GM18870 (cell line): Measurements from ENCODE around the gene EPHB2.

Source experiments
- ATAC-seq: cut with Tn5 transposase; IDR thresholded peaks from one replicate; pipeline ENCODE4 v1.9.1; 2021; ENCODE audit warnings: moderate library complexity; ENCODE audit not compliant: unreplicated experiment

The EPHB2 gene

DNA sequence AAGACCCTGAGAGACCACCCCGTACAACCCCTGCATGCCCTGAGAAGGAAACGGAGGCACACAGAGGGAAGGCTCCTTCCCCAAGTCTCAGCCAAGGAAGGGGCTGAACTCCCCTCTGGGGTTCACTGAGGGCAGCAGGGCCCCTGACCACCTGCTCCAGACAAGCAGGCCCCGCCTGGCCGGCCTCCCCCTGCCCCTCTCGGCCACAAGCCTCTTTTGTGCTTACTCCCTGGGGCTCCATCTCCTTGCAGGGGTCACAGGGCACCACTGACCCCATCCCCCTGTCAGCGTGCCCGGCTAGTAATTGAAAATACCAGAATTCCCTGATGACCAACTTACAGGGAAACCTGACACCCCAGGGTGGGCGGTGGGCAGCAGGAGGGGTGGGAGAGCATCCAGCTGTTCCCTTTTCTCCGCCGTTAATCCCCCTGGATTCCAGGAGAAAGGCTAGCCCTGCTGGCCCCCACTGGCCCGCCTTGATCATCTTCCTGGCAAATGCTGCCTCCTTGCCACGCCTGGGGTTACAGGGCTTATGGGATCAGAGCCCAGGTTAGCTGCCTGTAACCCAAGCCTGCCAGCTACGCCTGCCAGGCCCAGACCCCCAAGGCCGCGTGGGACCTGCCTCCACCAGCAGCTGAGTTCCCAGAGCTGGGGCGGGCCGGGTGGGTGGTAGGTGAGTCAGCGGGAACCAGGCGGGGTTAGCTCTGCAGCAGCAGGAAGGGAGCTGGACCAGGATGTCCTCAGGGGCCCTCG lies 165.9 kb downstream of the EPHB2 start:
- ATAC-seq: no peak

DNA sequence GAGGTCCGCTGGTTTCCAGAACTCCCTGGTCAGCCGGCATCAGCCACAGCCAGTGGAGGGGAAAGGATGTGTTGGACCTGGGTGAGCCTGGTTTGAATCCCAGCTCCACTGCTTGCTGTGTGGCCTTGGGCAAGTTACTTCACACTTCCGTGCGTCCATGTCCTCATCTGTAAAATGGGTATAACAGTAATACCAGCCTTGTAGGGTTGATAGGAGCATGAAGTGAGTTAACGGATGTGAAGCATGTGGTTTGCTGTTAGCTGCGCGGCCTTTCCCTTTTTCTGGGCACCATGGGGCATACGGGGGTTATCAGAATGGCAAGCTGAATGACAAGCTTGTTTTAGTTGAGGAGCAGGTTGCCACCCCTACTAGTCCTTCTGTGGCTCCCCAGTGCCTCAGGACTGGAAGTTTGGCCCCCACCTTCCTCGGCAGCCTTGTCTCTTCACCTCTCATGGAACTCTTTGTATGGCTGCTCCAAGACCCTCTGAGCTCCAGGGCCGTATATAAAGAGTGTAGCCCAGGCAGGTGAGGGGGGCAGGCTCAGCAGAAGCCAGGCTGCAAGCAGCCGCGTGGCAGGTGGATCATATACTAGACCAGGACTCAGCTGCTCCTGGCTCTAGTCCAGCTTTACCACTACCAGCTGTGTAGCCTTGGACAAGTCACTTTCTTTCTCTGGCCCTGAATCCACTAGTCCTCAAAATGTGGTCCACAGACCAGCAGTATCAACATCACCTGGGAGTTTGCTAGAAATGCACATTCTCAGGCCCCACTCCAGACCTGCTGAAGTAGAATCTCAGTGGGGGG lies 166.7 kb downstream of the EPHB2 start:
- no peak for ATAC-seq

DNA sequence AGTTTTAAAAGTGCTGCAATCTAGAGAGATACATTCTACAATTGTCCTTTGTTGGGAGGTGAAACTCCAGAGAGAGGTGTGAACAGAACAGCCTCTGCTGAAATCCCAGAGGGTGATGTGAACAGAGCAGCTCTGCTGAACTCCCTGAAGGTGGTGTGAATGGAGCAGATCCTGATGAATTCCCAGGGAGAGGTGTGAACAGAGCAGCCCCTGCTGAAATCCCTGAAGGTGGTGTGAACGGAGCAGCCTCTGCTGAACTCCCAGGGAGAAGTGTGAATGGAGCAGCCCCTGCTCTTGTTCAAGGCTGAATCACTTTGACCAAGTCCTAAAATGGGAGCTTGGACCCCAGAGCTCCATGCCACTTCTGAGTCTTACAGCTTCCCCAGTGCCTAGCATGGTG lies 167.3 kb downstream of the EPHB2 start:
- no peak for ATAC-seq

DNA sequence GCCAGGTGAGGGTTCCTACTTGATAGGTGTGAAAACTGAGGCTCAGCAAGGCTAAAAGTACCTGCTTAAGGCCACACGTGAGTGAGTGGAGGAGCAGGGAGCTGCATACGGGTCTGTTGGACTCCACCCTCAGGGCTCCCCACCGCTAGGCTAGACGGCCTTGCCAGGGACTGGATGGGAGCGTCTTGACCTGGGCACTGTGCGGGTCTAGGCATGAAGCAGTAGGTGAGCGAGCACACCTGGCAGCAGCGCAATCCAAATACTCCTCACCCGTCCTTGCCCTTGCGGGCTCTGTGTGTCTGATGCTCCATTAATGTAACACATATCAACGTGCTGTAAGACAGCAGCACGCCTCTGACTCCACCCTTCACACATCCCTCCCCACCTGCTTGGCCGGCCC lies 168.0 kb downstream of the EPHB2 start:
- ATAC-seq: no peak

DNA sequence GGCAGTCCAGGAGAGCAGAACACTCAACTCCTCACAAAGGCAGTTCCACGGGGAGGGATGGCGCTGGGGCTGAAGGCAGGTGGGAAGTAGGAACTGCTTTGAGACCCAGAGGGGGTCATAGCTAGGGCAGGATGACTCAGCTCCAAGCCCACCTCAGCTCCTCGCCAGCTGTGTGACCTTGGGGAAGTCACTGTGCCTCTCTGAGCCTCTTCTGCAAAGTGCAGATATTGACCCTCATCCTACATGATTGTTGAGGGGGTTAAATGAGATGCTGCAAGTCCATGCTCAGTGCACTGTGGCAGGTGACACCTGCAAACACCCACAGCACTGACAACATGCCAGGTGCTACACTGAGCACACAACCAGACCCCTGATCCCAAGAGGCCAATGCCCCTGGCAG lies 168.8 kb downstream of the EPHB2 start:
- no peak for ATAC-seq

DNA sequence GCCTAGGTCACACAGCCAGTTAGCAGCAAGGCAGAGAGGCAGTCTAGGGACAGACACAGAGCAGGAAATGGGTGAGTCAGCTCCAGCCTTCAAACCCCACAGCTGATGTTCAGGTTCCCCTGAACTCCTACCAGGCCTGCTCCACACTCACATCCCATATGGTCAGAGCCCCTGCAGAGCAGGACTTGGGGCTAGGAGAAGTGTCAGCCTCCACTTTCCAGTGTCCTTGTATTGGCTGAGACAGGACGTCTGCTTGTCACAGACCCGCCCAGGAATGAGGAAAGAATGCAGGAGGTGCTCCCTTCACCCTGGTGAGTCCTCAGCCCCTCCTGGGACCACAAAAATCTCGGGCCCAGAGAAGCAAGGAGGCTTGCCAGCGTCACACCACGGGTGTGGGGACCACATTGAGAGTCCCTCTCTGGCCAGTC lies 169.5 kb downstream of the EPHB2 start:
- ATAC-seq: no peak

DNA sequence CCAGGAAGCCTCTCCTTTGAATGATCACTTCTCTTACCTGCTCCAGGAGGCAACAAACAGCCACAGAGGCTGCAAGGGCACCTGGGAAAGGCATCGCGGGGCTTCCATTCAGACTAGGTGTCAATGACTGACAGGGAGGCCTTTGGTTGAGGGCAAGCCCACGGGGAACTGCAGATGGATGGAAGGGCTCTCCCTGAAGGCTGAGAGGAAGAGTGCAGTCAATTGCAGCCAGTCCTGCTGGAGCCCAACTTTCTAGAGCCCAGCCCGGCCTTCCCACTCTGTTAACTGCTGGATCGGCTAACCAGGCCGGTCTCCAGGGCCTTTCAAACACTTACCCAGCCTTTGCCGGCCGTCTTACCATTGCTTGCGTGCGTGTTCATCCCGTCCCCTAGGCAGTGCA lies 172.8 kb downstream of the EPHB2 start:
- ATAC-seq: no peak

DNA sequence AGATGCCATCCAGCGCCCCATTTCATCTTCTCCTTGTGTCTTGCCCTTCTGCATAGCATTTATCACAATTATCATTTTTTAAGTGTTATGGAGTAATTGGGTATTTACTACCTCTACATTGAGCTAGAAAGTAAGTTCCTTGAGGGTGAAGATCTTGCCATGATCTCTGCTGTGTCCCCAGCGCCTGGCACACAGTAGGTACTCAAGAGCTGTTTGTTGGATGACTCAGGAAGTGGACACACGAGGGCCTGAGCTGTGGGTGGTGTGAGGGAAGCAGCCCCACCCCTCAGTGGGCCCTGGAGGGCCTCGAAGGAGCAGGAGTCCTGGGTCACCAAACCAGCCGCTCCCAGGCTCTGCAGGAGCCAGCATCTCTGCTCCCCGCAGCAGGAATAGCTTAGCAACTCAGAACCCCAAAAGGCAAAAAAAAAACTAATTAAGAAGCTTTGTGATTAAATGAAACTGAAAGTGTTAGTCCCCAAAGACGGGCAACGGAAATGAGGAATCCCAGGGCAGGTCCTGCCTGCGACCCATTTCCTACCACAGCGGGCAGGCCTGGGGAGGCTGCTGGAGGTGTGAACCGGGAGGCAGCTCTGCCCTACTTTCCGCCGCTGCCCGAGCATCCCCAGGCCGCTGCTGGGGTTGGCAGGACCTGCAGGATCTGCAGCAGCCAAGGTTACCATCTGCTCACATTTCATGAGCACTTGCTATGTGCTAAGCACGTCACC lies 174.3 kb downstream of the EPHB2 start:
- ATAC-seq: no peak

DNA sequence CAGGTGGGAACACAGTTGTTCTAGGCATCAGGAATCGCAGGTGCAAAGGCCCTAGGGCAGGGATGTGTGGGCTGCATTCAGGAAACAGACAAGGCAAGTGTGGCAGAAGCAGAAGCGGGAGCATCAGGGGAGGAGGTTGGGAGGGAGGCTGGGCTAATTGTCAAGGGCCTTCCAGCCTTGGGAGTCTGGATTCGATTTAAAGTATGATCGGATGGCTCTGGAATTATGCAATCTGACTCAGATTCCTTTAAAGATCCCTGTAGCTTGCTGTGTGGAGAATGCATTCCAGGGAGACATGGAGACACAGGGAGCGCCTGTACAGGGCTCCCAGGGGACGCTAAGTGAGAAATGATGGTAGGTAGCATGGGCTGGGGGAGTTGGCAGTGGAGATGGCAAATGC lies 175.6 kb downstream of the EPHB2 start:
- no peak for ATAC-seq

DNA sequence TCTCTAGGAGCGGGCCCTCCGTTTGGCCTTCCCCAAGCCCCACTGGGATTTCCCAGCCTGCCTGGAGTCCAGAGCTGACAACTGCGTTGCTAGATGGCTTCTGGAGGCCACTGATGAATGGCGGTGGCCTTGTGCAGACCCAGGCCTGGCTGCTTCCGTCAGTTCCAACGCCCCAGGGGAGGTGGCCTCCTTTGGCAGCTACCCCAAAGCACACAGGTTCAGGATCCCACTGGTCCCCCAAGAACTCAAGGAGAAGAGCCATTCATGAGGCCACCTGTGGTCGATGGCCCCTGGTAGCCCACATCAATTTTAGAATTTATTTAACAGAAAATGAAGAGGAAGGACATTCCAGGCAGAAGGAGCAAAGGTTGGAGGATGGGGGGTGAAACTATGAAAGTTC lies 176.9 kb downstream of the EPHB2 start:
- ATAC-seq: no peak

DNA sequence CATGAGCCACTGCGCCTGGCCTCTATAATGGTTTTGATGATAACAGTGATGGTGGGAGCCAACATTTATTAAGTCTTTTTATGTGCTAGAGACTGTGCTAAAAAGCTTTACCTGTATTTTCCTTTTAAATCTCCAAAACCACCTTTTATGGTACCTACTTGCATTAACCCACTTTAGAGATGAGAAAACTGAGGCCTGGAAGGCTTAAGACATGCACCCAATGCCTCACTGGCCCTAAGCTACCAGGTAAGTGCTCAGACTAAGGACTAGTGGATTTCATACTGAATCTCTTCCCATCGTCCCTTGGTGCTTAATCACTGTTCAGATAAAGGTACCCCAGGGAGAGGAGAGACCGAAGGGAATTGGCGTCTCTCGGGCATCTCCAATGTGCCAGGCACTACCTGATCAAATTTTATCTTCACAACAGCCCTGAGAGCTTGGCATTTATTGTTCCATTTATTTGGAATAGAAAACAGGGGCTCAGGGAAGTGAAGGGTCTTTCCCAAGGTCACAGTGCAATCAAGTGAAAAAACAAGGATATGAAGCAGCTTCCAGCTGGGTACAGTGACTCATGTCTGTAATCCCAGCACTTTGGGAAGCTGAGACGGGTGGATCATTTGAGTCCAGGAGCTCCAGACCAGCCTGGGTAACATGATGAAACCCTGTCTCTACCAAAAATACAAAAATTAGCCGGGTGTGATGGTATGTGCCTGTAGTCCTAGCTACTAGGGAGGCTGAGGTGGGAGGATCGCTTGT lies 177.9 kb downstream of the EPHB2 start:
- ATAC-seq: no peak

DNA sequence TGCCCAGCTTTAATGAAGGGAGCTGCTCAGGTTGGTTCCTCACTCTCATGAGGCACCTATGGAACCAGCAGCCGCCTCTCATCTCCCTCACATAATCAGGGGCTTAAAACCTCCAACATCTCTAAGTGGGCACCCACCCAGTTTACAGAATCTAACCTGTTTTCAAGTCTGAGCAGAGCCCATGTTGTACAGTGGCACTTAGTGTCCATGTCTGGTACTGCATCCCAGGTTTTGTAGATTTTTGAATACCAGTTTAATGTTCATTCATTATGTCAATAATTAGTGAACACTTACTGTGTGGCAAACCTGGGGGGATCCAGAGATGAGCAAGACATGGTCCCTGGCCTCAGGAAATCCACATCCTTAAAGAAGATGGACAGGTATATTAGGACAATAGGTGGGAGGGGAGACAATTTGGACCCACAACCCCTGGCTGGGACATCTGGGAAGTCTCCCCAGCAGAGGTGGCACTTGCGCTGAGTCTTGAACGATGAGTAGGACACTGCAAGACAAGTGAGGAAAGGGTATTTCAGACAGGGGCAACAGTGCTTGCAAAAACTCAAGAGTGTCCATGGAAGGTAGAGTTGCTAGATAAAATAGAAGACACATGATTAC lies 178.7 kb downstream of the EPHB2 start:
- ATAC-seq: no peak

DNA sequence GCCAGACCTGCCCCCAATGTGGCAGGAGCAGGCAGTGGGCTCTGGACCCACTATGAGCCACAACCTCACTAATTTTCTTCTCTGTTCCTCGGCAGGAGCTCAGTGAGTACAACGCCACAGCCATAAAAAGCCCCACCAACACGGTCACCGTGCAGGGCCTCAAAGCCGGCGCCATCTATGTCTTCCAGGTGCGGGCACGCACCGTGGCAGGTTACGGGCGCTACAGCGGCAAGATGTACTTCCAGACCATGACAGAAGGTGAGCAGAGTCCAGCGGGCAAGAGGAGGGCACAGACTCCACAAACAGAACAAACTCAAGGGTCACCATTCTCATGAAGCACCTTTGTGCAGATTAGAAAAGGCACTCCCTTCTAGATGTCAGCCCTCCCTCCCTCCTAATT lies 182.2 kb downstream of the EPHB2 start:
- ATAC-seq: no peak

DNA sequence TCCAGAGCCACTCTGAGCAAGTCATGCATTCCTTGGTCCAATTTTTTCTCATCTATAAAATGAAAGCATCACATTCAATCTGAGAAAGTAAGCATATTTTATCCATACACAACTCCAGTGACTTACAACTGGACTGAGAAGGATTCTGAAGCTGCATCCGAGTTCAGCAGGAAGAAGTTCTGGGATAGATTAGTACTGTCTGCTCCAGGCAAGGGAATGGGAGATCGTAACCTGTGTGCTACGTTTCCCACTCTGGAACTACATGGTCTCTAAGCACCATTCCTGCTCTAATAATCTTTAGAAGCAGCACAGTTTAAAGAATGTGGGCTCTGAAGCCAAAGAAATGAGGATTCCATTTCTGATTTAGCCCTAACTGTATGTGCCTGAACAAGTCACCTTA lies 182.7 kb downstream of the EPHB2 start:
- ATAC-seq: no peak

DNA sequence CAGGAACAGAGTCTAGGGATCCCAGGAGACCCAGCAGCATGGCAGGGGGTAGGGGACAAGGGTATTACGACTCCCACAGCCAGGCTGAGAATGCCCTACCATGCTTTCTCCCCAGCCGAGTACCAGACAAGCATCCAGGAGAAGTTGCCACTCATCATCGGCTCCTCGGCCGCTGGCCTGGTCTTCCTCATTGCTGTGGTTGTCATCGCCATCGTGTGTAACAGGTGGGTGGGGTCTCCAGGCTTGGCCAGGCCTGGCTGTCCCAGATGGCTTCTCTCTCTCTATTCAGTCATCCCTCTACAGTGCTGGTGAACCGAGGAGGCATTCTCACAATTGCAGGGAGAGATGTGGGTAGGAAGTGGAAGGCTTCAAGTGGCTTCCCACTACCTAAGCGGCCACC lies 184.7 kb downstream of the EPHB2 start:
- no peak for ATAC-seq

DNA sequence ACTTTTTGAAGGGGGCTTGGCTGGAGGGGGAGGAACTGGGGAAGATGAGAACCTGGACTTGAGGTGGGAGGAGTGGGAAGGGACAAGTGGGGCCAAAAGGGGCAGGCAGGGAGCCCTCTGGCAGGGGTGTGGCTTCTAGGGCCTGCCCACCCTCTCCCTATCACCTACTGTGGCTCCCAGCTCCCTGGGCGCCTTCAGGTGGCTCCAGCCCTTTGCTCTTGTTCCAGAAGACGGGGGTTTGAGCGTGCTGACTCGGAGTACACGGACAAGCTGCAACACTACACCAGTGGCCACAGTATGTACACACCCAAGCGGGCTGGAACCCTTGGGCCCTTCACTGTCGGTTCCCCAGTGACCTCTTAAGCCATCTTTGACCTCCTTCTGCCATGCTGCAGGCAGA lies 185.5 kb downstream of the EPHB2 start:
- ATAC-seq: no peak

DNA sequence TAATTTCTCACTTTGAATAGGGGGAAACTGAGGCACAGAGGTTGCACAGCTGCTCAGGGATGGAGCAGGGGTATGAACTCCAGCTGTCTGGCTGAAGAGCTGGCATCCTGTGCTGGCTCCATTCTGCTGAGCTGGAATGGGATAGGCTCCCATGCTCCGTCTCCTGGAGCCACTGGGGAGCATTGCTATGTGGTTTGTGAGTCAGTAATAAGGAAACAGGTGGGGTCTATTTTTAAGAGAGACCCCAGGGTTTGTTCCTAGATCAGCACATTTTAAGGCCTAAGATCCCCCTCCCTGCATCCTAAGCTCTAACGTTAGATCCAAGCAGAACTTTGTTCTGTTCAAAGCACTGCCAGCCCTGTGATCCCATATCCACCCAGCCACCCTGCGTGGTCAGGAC lies 189.8 kb downstream of the EPHB2 start:
- no peak for ATAC-seq

DNA sequence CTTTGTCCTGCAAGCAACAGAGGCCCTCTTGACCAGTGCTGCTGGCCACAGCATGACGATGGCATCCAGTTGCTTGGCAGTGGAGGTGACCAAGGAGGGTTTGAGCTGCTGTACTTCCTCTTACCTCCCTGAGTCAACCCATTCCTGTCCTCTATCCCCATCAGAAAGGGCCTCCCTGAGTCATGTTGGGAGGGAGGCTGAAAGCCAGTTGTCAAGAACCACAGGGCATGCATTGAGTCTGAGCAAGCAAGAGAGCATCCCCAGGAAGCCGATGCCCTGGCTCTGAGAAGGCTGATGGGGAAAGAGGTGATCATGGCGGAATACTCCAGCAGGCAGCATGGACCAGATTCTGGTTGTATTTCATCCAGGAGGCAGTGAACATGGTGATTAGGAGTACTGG lies 192.5 kb downstream of the EPHB2 start:
- ATAC-seq: no peak

DNA sequence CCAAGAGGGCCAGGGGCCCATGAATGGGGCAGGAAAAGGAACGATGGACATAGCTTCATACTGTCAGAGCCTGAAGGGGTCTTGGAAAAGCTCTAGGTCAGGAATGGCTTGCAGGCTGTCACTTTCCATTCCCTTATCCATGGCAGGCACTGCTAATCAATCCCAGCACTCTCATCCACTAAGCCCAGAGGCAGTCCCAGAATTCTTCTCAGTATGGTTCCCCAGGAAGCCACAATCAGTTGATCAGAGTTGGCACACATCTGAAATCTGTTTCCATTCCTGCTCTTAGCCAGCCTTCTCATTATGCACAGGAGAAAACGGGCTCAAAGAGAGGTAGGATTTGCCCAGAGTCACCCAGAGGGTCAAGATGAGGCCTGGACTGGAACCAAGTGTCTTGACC lies 196.3 kb downstream of the EPHB2 start:
- no peak for ATAC-seq

DNA sequence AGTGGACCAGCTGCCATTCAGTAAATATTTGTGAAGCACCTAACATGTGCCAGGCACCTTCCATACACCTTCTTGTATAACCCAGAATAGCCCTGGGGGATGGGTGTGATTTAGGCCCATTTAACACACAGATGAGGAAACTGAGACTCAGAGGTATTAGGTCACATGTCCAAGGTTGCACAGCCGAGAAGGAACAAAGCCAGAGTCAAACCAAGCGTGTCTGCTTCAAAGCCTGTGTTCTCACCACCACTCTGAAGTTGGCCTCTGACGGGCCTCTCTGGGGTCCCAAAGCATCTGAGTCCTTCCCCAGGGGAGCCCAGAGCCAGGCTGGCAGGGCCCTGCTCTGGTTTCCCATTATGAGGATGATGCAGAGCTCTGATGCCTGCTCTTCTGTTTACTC lies 196.9 kb downstream of the EPHB2 start:
- ATAC-seq: no peak
